Nucleus accumbens (tissue), 56 donors: ENCODE data around the gene FPGS.
A peak's percentile ranks its signal among the peaks of the same experiment; 100 is the strongest.

Source experiments
- DNase-seq, 56 donors: peaks; one replicate each; lab custom pipeline; 2025; lab: John Stamatoyannopoulos, UW

The FPGS gene

GRCh38 chr9:127808347-127809001 lies 5.8 kb downstream of the FPGS start:
- no peak for DNase-seq

GRCh38 chr9:127809002-127809539 lies 6.4 kb downstream of the FPGS start:
- no peak for DNase-seq

- DNase-seq: no peak
Measured at GRCh38 chr9:127809540-127810377, 7.1 kb downstream of the FPGS start.

GRCh38 chr9:127810378-127811187 lies 7.9 kb downstream of the FPGS start:
- DNase-seq: no peak

- DNase-seq: no peak
Measured at GRCh38 chr9:127812011-127812410, 9.3 kb downstream of the FPGS start.

GRCh38 chr9:127812936-127813675 lies 10.4 kb downstream of the FPGS start:
- no peak for DNase-seq

GRCh38 chr9:127813686-127814226 lies 11.1 kb downstream of the FPGS start:
- no peak for DNase-seq

GRCh38 chr9:127814619-127815511 lies 12.2 kb downstream of the FPGS start:
- no peak for DNase-seq

- DNase-seq: no peak
Measured at GRCh38 chr9:127815512-127816361, 13.1 kb downstream of the FPGS start.

- no peak for DNase-seq
Measured at GRCh38 chr9:127816362-127816725, 13.7 kb downstream of the FPGS start.

- DNase-seq: no peak
Measured at GRCh38 chr9:127816728-127817127, 14.0 kb downstream of the FPGS start.

GRCh38 chr9:127817881-127818434 lies 15.3 kb downstream of the FPGS start:
- peak in 2 of 56 donors; percentile 11 for DNase-seq

- DNase-seq: no peak
Measured at GRCh38 chr9:127818574-127818973, 15.9 kb downstream of the FPGS start.

- DNase-seq: peak in 6 of 56 donors; percentile 10 to 41 (median 24)
Measured at GRCh38 chr9:127822108-127822507, 19.4 kb downstream of the FPGS start.

- DNase-seq: peak in 6 of 56 donors; percentile 9 to 42 (median 21)
Measured at GRCh38 chr9:127825319-127826051, 22.8 kb downstream of the FPGS start.

- DNase-seq: no peak
Measured at GRCh38 chr9:127826253-127826913, 23.7 kb downstream of the FPGS start.
